Smooth muscle cell (in vitro differentiated cells): ENCODE measurements around the gene ZNF507. TPM values are rescaled to one million over a fixed set of nuclear protein-coding genes. Genes with fewer than 3 reads are reported as not detected.

Source experiments
- DNase-seq: peaks from one replicate; lab custom pipeline; 2025; ENCODE audit not compliant: unreplicated experiment; lab: John Stamatoyannopoulos, UW
- H2AFZ ChIP-seq: fragments of 200-600 bp; sonication (generic); 2 replicates; pipeline ENCODE4 v1.6.0; 2016; ENCODE audit warnings: antibody characterized with exemption, low read depth, mild to moderate bottlenecking
- H3F3A ChIP-seq: fragments of 200-600 bp; sonication (generic); 2 replicates; pipeline ENCODE4 v1.6.0; 2017; ENCODE audit warnings: antibody characterized with exemption, low read depth
- H3K27ac ChIP-seq: fragments of 200-600 bp; sonication (generic); 2 replicates; pipeline ENCODE4 v1.5.1; 2016; ENCODE audit warnings: low read depth, mild to moderate bottlenecking
- H3K27me3 ChIP-seq: fragments of 200-600 bp; sonication (generic); 2 replicates; pipeline ENCODE4 v1.6.1; 2016; ENCODE audit warnings: low read depth, mild to moderate bottlenecking
- H3K36me3 ChIP-seq: fragments of 200-600 bp; sonication (generic); 2 replicates; pipeline ENCODE4 v1.5.1; 2016; ENCODE audit warnings: low read depth
- H3K4me1 ChIP-seq: fragments of 200-600 bp; sonication (generic); 2 replicates; pipeline ENCODE4 v1.5.1; 2016; ENCODE audit warnings: low read depth
- H3K4me2 ChIP-seq: fragments of 200-600 bp; sonication (generic); 2 replicates; pipeline ENCODE4 v1.6.0; 2016; ENCODE audit warnings: mild to moderate bottlenecking
- H3K4me3 ChIP-seq: fragments of 200-600 bp; sonication (generic); 2 replicates; pipeline ENCODE4 v1.5.1; 2016; ENCODE audit warnings: mild to moderate bottlenecking
- H3K79me2 ChIP-seq: fragments of 200-600 bp; sonication (generic); 2 replicates; pipeline ENCODE4 v1.6.0; 2016; ENCODE audit warnings: low read depth, mild to moderate bottlenecking
- H3K9ac ChIP-seq: fragments of 200-600 bp; sonication (generic); 2 replicates; pipeline ENCODE4 v1.6.0; 2016; ENCODE audit warnings: low read depth
- H3K9me3 ChIP-seq: fragments of 200-600 bp; sonication (generic); replicated peaks from 2 replicates; pipeline ENCODE4 v1.5.1; 2016; ENCODE audit warnings: low read depth
- H4K20me1 ChIP-seq: fragments of 200-600 bp; sonication (generic); 2 replicates; pipeline ENCODE4 v1.6.0; 2016; ENCODE audit warnings: low read depth
- WGBS: methylation state at CpG from one replicate; pipeline ENCODE4 v1.1.7; 2016; ENCODE audit warnings: low lambda C conversion rate; 5-methylcytosine and 5-hydroxymethylcytosine counted together
- polyA plus RNA-seq: library from polyadenylated mRNA; unstranded; fragments of >200 nt; fragmentation: Nextera tagmentation; extraction: Ambion mirVana; gene quantifications from 2 replicates; pipeline ENCODE4 v1.2.1, GENCODE V29; 2016
- total RNA-seq: library from RNA; depleted of rRNA; stranded (reverse); fragments of >200 nt; gene quantifications from 2 replicates; pipeline ENCODE4 v1.2.3, GENCODE V29; 2014
- TF ChIP-seq, protein P1 (sequence below): fragments of 200-600 bp; sonication (generic); IDR thresholded peaks from 2 replicates; pipeline ENCODE4 v1.5.1; 2017; ENCODE audit warnings: borderline replicate concordance, mild to moderate bottlenecking, antibody characterized with exemption; ENCODE audit not compliant: insufficient read depth, poor library complexity, severe bottlenecking

Gene ZNF507
- total and polyA plus RNA-seq, 2 experiments from 2014 or later = 4.4 to 8.0 TPM

DNA sequence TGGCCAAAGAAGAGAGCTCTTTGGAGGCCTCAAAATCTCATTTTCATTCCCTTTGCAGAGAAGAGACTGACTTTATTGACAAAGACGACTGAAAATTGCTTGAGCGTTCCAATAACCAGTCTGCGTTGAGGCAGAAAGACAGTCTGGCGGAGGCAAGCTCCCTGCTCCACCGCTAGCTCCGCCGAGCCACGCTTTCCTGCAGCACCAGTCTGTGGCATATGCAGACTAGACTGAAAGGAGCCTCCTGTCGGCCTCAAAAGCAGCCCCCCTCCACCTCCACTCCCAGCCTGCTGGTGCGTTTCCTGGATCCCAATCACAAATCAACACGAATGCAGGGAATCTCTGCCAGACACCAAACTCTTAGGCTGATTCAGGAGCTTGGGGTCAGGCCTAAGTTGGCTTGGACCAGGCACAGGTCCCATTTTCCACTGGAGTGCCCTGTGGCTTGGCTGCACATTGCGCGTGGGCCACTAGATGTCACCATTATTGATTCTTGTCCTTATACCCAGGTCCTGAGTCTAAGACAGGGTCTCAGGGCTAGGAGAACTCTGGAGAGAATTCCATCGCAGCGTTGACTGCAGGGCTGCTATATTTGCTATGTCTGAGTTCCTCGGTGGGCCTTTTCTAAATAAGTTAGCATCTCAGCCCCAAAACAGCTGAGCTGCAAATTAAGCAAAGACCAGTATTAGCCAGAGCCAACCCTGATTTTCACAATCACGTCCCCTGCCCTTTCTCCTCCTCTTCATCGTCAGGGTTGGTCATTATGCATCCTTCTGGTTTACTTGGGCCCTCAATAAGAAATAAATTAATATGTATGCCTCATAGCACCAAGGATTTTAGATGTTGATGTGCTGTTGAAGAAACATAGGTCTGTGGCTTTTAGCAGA lies 5.2 kb upstream of the ZNF507 start:
- H3K4me1 ChIP-seq = no peaks in the 10 kb centered on the region
- H3K27me3 ChIP-seq = no peaks in the 10 kb centered on the region
- no peaks in the 10 kb centered on the region for H3K9me3 ChIP-seq
- H3K36me3 ChIP-seq = no peaks in the 10 kb centered on the region
- DNase-seq = no peak
- H3F3A ChIP-seq = no peaks in the 10 kb centered on the region
- no peaks in the 10 kb centered on the region for H4K20me1 ChIP-seq
- no peak overlapping the region for H3K9ac ChIP-seq
- TF ChIP-seq, protein P1, sequence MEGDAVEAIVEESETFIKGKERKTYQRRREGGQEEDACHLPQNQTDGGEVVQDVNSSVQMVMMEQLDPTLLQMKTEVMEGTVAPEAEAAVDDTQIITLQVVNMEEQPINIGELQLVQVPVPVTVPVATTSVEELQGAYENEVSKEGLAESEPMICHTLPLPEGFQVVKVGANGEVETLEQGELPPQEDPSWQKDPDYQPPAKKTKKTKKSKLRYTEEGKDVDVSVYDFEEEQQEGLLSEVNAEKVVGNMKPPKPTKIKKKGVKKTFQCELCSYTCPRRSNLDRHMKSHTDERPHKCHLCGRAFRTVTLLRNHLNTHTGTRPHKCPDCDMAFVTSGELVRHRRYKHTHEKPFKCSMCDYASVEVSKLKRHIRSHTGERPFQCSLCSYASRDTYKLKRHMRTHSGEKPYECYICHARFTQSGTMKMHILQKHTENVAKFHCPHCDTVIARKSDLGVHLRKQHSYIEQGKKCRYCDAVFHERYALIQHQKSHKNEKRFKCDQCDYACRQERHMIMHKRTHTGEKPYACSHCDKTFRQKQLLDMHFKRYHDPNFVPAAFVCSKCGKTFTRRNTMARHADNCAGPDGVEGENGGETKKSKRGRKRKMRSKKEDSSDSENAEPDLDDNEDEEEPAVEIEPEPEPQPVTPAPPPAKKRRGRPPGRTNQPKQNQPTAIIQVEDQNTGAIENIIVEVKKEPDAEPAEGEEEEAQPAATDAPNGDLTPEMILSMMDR = peak; percentile 55
- no peak overlapping the region for H3K27ac ChIP-seq
- no peaks in the 10 kb centered on the region for H3K79me2 ChIP-seq
- no peak overlapping the region for H3K4me2 ChIP-seq
- 74% methylated on average over 18 of the region's 18 CpGs for WGBS
- H2AFZ ChIP-seq = no peak overlapping the region
- H3K4me3 ChIP-seq = no peak overlapping the region

DNA sequence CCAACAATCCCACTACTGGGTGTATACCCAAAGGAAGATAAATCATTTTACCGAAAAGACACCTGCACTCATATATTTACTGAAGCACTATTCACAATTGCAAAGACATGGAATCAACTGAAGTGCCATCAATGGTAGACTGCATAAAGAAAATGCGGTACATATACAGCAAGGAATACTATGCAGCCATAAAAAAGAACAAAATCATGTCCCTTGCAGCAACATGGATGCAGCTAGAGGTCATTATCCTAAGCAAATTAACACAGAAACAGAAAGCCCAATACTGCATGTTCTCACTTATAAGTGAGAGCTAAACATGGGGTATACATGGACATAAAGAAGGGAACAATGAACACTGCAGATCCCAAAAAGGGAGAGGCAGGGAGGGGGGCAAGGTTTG lies 2.7 kb upstream of the ZNF507 start:
- DNase-seq = no peak
- WGBS = 98% methylated on average over 2 of the region's 2 CpGs
- TF ChIP-seq, protein P1 = no peak
- peaks cover 8% of the 10 kb centered on the region for H3K4me1 ChIP-seq
- no peak overlapping the region for H3K4me3 ChIP-seq
- no peak overlapping the region for H3K27ac ChIP-seq
- peaks cover 18% of the 10 kb centered on the region for H3K79me2 ChIP-seq
- H4K20me1 ChIP-seq = no peaks in the 10 kb centered on the region
- H3K9me3 ChIP-seq = no peaks in the 10 kb centered on the region
- H3F3A ChIP-seq = no peaks in the 10 kb centered on the region
- no peak overlapping the region for H2AFZ ChIP-seq
- no peak overlapping the region for H3K4me2 ChIP-seq
- H3K36me3 ChIP-seq = no peaks in the 10 kb centered on the region
- H3K27me3 ChIP-seq = no peaks in the 10 kb centered on the region
- H3K9ac ChIP-seq = no peak overlapping the region

DNA sequence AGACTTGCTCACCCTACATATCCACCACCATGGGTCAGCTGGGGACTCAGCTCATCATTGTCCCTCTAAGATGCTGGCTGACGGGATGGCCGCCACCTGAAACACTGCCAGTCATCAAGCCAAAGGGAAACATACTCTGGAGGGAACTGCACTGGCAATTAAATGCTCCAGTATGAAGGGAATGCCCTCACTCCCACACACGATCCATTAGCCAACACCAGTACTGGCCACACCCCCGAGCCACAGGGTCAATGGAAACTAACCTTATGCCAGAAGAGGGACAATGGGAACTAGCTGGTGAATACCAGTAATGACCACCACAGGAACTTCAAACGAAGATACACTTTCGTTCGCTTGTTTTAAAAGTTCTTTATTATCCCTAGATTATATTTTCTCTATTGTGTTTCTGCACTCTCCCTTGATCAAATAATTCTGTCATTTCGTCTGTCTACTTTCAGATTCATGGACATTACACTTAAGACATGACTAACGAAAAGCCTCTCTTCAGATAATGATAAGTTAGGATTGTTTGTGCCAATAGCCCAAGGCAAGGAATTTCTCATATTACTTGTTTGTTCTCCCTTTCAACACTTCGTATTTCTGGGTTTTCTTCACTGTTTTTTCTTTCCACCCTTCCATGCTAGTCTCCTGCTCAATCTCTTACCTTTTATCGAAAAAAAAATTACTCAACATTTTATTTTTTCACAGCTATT lies 1.7 kb upstream of the ZNF507 start:
- 79% methylated on average over 11 of the region's 11 CpGs for WGBS
- Histone ChIP-seq H3K36me3 (no peaks in the 10 kb centered on the region), H3K27ac (no peak overlapping the region), H4K20me1 (no peaks in the 10 kb centered on the region), H3K27me3 (no peaks in the 10 kb centered on the region), H3K79me2 (peaks cover 25% of the 10 kb centered on the region), H3K4me2 (no peak overlapping the region), H3F3A (no peaks in the 10 kb centered on the region), H3K9ac (no peak overlapping the region), H3K4me1 (peaks cover 8% of the 10 kb centered on the region), H3K4me3 (no peak overlapping the region), H3K9me3 (no peaks in the 10 kb centered on the region), H2AFZ (no peak overlapping the region)
- TF ChIP-seq, protein P1 = no peak
- no peak for DNase-seq
